HepG2 (cell line): ENCODE results near the gene COL18A1.

Experiments
- CTCF ChIP-seq: sonication (generic); formaldehyde crosslinking; IDR thresholded peaks from 2 replicates; pipeline ENCODE4 v1.5.0; 2020; ENCODE audit warnings: mild to moderate bottlenecking, missing genetic modification reagents, moderate library complexity
- HNRNPH1 ChIP-seq: fragments of 200-400 bp; formaldehyde crosslinking; optimal IDR thresholded peaks from 2 replicates; pipeline ENCODE3; 2017; ENCODE audit warnings: mild to moderate bottlenecking, low read depth, low read length
- MAFF ChIP-seq: IDR thresholded peaks from 2 replicates; pipeline ENCODE4 v1.6.1; 2011; ENCODE audit warnings: low read depth, low read length, improper control_type of control experiment
- MAFK ChIP-seq, 2 experiments: IDR thresholded peaks in 1 of 2; conservative IDR thresholded peaks in 1 of 2; 2 replicates each; pipeline ENCODE4 v1.6.1; 2011; ENCODE audit warnings: improper control_type of control experiment in 2 of 2, low read length in 2 of 2
- REST ChIP-seq, 2 experiments: IDR thresholded peaks; 2 replicates each; pipeline ENCODE4 v1.6.1; 2011 to 2012; ENCODE audit warnings: low read length in 2 of 2, borderline replicate concordance in 1 of 2, low read depth in 1 of 2, mild to moderate bottlenecking in 1 of 2, moderate library complexity in 1 of 2

- TF ChIP-seq CTCF (CRISPR knock-in tag) (no peak), REST (IDR thresholded peaks at IDR 0.05; ENCODE audit: borderline replicate concordance in 1 of 2, low read depth in 1 of 2, low read length in 2 of 2) (no peak), HNRNPH1 (no peak), MAFF (no peak), MAFK (conservative IDR thresholded peaks at IDR 0.05 in 1 of 2, IDR thresholded peaks at IDR 0.05 in 1 of 2; ENCODE audit: low read length in 2 of 2) (no peak)
Measured at GRCh38 chr21:45533361-45533845, 128.4 kb downstream of the COL18A1 start.
